Measurements from ENCODE around the gene CCS.
"Not testable (repeated sequence)": the region's sequence is repeated elsewhere in the genome, so short reads cannot be mapped to it uniquely, and the experiment has no call there.

CCS gene, protein sequence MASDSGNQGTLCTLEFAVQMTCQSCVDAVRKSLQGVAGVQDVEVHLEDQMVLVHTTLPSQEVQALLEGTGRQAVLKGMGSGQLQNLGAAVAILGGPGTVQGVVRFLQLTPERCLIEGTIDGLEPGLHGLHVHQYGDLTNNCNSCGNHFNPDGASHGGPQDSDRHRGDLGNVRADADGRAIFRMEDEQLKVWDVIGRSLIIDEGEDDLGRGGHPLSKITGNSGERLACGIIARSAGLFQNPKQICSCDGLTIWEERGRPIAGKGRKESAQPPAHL

DNA sequence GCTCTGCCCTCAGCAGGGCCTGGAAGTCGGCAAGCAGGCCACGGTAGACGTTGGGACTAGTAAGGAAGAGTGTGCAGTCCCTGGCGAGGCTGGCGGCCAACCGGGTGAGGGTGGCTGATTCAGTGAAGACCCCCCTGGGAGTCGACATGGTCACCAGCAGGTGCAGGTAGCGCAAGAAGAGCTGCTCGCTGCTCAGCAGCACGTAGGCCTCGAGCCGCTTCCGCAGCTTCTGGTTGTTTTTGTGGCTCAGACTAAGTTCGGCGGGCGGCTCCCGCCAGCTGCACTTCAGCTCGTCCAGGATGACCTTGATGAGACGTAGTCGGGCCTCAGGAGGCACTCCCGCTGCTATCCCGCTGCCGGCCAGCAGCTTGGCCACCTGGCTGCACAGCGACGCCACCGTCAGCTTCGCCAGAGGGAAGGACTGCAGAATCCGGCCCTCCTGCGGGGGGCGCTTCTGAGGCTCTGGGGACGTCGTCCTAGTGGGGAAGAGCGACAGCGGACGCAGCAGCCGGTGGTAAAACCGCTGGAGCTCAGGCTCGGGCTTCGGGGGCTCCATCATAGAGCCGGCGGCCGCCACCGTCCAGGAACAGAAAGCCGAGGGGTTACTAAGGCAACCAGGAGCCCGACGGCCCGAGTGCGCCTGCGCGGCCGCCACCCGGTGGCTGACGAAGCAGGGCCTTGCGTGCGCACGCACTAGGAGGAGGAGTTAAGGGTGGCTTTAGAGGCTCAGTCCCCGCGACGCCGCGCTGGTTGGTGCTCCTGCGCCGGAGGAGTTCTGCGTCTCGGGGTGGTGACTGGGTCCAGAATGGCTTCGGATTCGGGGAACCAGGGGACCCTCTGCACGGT, at the start of gene CCS, which contains the start of gene CCDC87:
TSS of gene CCS (plus strand) at position 729 of the 846 bp plus-strand sequence. CDS start at position 806, 77 bp downstream.
TSS of gene CCDC87 (minus strand) at position 607 of the 846 bp plus-strand sequence. CDS start at position 559, 48 bp downstream.
- DNase-seq (peak; percentile 99), ATAC-seq (peak; percentile 98)

DNA sequence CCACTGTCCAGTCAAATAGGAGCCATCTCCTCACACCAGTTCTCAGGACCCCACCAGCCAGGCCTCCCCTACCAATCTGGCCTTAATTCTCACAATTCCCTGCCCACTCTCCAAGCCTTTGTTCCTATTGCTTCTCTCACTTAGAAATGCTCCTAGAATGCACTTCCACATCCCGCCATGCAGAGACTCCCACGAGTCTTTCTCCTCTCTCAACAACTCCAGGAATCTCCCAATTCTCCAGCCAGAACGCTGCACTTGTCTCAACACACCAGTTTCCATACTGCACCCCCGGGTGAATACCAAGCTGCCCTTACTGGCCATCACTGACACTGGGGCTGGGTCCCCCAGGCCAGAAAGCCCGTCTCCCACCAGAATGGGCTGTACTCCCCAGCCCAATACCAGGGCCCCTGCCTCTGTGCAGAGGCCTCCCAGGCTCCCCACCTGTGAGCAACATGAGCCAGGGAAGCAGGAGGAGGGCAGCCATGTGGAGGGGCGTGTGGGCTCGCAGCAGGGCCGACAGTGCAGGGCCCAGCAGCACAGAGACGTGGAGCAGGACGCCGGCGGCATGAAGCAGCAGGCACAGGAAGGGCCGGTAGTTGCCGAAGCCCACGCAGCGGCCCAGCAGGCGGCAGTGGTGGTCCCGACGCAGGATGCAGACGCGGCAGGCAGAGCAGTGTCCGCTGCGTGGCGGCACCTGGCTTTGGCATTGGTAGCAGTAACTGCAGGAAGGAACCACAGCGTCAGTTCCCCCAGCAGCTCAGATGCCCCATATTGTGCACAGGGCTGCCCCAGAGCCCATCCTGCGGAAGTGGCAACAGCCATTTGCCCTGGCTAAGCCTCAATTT, 49.5 kb upstream of the CCS start:
- peak; percentile 41 for ATAC-seq
- peak; percentile 73 for DNase-seq

DNA sequence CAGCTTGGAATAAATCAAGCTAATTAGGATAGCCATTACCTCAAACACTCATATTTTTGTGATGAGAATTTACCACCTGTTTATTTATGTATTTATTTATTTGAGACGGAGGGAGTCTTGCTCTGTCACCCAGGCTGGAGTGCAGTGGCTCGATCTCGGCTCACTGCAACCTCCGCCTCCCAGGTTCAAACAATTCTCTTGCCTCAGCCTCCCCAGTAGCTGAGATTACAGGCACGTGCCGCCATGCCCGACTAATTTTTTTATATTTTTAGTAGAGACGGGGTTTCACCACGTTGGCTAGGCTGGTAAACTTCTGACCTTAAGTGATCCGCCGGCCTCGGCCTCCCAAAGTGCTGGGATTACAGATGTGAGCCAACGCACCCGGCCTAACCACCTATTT, 48.0 kb upstream of the CCS start:
- DNase-seq, result not testable (repeated sequence)

DNA sequence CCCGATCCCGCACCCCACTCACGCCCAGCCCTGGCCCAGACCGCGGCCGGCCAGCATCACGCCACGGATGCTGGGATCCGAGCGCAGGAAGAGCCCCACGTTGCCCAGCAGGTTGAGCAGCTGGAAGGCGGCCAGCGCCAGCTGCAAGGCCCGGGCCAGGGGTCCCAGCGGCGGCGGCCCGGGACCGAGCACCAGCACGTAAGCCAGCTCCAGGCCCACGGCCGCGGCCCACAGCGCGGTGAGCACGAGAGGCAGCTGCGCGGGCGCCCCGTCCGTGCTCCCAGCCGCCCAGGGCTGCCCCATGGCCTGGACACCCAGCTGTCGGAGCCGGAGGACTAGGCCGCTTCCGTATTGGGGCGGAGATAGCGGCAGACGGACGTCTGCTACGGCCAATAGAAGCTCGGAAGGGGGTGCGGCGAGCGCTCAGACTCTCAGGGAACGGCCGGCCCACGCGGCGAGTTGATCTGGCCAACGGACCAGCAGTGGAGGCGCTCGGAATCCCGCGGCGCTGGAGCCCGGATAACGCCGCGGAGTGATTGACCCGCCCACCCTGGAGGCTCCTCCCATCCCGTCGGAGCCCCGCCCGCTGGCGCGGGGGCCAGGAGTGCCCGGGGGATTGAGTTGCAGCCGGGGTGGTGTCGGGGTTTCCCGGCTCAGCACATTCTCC, 47.2 kb upstream of the CCS start, which contains the start of gene ZDHHC24:
TSS of gene ZDHHC24 (minus strand) at position 348 of the 667 bp plus-strand sequence. CDS start at position 303, 45 bp downstream.
- ATAC-seq (peak; percentile 92), DNase-seq (peak; percentile 94)

More for the DNA sequence above, 48.0 kb upstream of the CCS start:
- ATAC-seq, result not testable (repeated sequence)

DNA sequence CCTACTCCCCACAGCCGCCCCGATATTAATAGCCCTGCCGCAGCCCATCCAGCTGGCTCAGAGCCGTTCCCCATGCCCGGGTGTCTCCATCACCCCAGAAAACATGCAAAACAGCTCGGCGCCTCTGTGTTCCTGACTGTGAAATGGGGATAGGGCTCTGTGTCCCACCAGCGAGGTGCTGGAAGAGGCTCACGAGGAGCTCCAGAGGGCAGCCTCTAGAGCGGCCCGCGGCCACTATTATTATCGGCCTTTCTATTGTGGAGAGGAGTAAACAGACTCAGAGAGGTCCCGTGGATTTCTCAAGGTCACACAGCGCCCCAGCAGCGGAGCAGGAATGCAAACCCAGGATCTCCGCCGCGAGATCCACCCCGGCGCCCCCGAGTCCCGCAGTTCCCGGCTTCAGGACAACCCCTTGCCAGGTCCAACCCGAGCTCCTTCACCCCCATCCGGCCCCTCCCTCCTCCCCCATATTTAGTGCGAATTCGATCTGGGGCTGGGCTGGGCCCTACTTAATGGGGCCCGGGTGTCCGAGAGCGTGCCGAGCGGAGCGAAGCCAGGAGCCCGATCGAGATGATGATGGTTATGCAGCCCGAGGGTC, 46.5 kb upstream of the CCS start, which contains the start of gene ACTN3:
TSS of gene ACTN3 (plus strand) at position 536 of the 598 bp plus-strand sequence. CDS start at position 571, 35 bp downstream.
- no peak for ATAC-seq
- DNase-seq, result peak; percentile 27

DNA sequence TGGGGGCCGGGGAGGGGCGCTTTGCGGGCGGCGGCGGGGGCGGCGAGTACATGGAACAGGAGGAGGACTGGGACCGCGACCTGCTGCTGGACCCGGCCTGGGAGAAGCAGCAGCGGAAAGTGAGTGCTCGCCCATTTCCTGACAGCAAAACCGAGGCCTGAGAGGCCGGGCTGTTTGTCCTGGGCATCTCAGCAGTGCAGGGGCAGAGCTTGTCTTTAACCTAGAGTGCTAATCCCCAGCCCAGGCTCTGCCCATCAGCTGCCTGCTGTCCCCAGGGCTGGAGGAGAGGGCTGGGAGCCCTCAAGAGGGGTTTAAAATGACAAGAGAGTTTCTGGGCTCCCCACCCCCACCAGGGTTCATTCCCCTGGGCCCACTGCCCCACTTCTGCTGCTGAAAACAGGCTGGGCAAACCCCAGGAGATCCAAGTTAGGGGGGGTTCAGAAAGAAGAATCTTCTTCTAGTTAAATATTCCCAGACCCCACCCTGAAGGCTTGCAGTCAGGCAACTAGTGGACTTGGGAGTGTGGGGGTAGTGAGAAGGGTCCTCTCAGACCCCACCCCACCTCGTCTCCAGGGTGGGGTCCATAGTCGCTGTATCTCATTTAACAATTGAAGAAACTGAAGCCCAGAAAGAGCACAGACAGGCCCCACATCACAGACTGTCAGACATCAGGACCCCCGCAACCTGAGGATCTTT, 45.9 kb upstream of the CCS start:
- ATAC-seq, result no peak
- no peak for DNase-seq

DNA sequence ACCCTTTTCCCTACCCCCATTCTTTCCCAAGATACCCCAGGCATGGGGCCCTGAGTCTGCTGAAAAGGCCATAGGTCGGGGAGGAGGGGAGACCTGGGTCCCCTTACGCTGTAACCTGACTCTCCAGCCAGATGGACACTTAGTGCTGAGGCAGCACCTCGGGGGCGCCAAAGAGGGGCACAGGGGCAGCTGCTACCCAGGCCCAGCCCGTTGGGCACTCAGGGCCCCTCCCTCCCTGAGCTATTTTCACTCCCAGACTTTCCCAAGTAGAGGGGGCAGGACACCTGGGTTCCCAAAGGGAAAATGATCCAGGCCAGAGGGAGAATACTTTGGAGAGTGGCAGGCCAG, 45.3 kb upstream of the CCS start:
- no peak for ATAC-seq

DNA sequence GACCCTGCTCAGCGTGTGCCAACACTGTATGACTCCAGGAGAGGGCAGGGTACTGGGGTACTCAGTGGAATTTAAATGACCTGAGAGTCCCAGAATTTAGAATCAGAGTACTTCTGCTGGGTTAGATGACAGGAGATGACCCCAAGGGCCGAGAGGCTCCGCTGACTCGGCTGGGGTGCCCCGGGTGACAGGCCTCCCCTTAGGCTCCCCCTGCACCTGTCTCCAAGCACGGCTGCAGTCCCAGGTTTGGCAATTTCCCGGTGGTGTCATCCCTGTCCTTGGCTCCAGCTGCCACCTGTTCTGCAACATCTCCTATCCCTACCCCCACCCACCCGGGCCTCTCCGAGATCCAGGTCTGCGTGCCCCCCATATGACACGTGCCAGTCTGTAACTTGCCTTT, 44.9 kb upstream of the CCS start:
- DNase-seq (no peak), ATAC-seq (no peak)

More for the DNA sequence above, 45.3 kb upstream of the CCS start:
- no peak for DNase-seq

DNA sequence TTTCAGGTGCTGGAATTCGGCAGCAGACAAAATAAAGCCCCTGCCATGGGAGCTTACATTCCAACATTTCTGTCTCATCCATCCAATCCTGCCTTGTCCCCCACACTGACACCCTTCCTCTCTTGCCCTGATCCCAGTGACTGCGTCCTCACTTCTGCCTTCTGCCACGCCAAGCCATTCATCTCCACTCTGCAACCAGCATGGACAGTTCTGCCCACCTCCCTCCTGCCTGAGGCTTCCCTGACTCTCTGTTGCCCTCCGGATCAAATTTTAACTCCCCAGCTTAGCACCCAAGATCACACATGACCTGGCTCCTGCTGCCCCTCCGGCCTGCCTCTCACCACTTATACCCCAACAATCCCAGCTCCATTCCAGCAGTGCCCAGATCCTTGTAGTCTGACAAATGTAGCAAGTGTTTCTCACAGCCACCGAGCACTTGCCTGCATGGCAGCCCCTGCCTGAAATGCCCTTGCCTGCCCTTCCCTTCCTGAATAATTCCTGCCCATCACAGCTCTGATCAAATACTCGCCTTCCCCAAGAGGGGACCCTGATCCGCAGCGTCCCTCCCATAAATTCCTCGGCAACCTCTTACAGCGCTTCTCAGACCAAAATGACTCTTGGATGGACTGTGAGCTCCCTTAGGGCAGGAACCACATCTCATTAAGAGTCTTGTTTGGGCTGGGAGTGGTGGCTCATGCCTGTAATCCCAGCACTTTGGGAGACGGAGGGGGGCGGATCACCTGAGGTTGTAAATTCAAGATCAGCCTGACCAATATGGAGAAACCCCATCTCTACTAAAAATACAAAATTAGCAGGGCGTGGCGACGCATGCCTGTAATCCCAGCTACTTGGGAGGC, 44.0 kb upstream of the CCS start:
- no peak for DNase-seq
- ATAC-seq, result no peak

DNA sequence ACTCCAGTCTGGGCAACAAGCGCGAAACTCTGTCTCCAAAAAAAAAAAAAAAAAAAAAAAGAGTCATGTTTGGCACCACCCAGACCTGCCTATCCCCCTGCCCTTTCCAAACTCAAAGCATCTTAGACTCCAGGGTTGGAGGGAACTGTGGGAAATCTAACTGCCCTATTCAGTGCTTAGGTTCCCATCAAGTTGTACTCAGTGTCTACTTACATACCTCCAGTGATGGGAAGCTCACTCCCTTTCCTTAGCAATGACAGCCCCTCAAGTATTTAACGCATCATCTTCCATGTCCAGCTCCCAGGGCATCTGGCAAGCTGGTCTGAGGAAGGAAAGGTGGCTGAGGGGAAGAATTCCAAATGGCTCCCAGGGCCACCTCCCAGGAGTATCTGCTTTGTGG, 43.3 kb upstream of the CCS start:
- no peak for ATAC-seq
- no peak for DNase-seq

DNA sequence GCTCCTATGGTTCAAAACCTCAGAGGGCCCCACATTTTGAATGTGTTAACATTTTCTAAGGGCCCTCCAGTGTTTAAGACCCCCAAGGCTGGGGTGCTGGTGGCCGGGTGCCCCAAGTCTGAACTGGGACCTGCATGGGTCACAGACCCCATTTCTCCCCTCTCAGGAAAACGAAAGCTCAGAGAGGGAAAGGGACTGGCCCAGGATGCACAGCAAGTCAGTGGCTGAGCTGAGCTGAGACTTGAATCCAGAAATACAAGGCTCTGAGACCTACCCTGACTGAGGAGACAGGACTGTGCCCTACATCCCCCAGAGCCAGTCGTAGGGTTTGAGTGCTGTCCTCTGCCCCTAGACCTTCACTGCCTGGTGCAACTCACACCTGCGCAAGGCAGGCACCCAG, 42.1 kb upstream of the CCS start:
- no peak for DNase-seq
- no peak for ATAC-seq

DNA sequence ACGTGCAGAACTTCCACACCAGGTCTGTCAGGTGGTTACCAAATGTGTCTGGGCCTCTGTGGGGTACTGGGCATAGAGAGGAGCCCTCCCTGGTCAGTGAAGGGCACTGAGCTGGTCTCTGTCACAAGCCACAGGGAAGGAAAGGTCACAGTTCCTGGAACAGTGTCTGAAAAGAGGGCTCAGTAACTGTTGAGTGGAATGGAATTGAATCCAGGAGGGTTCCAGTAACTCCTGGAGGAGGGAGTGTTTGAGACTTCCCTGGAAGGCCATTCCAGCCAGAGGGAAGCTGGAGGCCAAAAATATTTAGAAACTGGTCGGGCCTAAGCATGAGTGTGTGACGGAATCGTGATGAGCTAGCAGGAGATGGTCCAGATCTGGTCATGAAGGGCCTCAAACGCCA, 38.4 kb upstream of the CCS start:
- ATAC-seq (no peak), DNase-seq (no peak)

DNA sequence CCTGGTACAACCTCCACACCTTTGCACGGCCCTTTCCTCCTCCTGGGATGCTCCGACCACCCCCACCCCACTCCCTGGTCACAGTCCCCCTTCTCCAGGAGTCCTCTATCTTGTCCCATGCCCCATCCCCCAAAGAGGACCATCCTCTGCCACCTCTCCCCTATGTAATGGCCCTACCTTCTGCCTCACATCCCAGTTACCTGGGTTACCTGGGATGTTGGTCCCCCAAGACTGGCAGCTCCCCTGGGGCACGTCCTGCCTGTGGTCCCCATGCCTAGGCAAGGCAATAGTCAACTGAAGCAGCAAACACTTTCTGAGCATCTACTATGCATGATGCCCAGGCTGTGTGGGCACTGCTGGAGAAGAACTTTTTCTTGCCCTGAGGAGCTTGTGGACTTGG, 37.6 kb upstream of the CCS start:
- no peak for DNase-seq
- ATAC-seq, result no peak

DNA sequence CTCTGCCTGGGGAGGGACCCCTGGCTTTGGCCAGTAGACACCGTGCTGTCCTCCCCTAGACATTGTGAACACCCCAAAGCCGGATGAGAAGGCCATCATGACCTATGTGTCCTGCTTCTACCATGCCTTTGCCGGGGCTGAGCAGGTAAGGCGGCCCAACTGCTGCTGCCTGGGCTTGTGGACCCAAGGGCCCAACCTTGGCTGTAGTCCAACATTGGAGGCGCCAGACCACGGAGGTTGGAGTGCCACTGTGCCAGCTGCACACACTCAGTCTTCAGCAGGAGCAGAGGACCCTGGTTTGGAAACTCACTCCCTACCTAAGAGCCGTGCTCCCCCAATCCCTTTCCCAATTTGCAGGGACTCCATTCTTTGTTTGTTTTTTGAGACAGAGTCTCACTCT, 36.9 kb upstream of the CCS start:
- DNase-seq (no peak), ATAC-seq (no peak)

DNA sequence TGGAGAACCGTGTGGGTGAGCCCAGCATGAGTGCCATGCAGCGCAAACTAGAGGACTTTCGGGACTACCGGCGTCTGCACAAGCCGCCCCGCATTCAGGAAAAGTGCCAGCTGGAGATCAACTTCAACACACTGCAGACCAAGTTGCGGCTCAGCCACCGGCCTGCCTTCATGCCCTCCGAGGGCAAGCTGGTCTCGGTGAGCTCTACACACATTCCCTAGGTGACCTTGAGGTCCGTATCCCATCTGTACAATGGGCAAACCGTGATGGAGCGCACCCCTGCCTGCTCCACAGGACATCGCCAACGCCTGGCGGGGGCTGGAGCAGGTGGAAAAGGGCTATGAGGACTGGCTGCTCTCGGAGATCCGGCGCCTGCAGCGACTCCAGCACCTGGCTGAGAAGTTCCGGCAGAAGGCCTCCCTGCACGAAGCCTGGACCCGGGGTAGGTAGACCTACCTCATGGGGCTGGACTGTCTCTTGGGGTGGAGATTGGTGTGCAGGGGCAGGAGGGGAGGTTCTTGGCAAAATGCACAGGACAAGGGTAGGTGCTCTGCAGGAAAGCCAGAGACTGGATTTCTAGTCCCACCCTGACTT, 35.2 kb upstream of the CCS start:
- DNase-seq, result no peak
- no peak for ATAC-seq

DNA sequence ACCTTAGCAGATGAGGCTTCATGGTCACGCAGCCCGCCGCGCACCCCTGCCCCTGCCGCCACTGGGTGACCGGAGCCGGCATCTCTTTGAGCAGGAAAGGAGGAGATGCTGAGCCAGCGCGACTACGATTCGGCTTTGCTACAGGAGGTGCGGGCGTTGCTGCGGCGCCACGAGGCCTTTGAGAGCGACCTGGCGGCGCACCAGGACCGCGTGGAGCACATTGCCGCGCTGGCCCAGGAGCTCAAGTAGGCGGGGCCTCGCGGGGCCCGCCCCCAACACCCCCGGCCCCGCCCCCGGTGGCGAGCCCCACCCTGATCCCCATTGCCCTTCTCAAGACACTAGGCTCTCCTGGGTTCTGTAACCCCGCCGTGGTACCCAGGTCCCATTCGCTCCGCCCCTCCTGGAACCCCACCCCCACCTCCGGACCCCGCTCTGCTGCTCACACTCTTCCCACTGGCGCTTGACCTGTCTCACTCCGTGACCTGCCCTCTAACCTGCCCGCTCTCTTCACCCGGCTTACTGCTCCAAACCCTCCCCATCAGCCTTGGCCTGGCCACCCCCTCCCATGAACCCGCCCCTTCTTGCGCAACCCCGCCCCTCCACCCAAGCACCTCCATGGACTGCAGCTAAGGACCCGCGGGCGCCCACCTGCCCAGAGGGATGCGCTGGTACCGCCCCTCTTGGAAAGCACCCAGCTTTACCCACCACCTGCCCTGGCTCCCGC, 33.7 kb upstream of the CCS start:
- DNase-seq (peak; percentile 38), ATAC-seq (no peak)

DNA sequence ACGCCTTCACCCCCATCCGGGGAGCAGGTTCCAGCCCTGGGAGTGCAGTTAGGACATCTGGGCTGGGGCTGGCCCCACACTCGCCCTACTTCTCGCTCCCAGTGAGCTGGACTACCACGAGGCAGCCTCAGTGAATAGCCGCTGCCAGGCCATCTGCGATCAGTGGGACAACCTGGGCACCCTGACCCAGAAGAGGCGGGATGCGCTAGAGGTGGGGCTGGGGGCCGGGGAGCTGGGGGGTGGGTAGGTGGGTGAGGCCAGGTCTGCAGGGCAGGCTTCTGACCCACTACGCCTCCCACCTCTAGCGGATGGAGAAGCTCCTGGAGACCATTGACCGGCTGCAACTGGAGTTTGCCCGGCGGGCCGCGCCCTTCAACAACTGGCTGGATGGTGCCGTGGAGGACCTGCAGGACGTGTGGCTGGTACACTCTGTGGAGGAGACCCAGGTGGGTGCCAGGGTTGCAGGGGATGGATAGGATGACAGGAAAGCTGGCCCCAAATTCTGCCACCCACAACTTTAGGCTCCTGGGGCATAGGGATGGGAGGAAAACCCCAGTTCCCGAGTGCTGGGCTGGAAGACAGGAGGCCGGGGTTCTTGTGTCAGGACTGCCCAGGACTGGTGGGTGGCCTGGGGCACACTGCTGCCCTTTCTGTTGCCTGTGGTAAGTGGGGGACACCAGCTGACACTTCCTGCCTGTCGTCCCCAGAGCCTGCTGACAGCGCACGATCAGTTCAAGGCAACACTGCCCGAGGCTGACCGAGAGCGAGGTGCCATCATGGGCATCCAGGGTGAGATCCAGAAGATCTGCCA, 32.9 kb upstream of the CCS start:
- ATAC-seq, result no peak
- no peak for DNase-seq

Measured in stimulated activated naive CD8-positive, alpha-beta T cell treated with anti-CD3 and anti-CD28 coated beads, Interleukin-15, Interleukin-2, amounts not matched to agents 100 U/mL and 50 U/mL, for 24 hours (primary cell).